ENCODE results near the gene OBSCN. TPM values are rescaled to one million over a fixed set of nuclear protein-coding genes. Genes with fewer than 3 reads are reported as not detected.

OBSCN gene
- total RNA-seq, 1 experiment from 2014 or later: 29.1 TPM

DNA sequence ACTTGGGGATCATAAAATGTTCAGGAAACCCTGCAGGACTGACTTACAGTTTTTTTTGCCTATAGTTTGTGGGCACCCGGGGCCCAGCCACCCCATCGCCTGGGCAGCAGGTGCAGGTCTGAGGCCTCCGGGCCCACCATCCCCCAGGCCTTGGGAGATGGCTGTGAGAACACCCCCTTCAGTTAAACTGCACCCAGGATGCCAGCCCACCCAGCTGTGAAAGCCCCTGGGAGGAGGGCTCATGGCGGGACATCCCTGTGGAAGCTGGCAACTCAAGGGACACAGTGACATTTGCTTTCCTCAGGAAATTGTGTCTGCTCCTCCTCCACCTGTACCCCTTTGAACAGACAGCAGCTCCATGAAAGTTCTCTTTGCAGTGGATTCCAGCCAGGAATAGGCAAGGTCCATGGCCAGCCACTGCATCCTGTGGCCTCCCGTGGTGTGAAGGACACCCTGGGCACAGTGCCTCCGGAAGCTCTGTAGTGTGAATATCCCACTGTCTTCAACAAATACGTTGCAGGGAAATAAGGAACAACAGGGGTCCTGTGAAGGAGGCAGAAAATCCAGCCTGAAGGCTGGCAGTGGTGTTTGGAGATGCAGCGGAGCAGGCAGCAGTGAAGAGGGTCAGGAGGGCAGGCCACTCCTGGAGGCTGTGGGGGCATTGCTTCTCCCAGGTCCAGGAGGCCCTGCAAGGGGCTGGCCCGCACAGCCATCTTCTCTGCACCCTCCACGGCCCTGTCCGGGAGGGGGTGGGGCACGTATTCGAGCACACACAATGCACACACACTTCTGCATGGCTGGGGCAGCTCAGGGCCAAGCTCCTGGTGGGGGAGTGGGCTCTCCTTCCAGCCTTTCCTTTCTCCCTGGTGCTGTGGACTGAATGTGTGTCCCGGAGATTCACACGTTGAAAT is 2.1 kb upstream of the OBSCN start:
- H3K4me2 ChIP-seq (ENCODE audit: low read length): no peak overlapping the region
- no peak overlapping the region for H3K4me3 ChIP-seq (ENCODE audit: low read length)
- H3K27me3 ChIP-seq (ENCODE audit: low read length): no peaks in the 10 kb centered on the region
- no peak for DNase-seq
- no peak for ATAC-seq
- H3F3A ChIP-seq (ENCODE audit: low read length, unreplicated experiment): no peaks in the 10 kb centered on the region
- no peaks in the 10 kb centered on the region for H3K79me2 ChIP-seq (ENCODE audit: low read length)
- ChIA-PET POLR2A (ENCODE audit: unreplicated experiment) (no interaction called here), CTCF (no interaction called here)
- H3K27ac ChIP-seq (ENCODE audit: low read length): no peak overlapping the region
- no peak overlapping the region for H3K9ac ChIP-seq (ENCODE audit: low read length)
- BruUV-seq (replicated peaks): no TSS peak
- intact Hi-C loops (cut with micrococcal nuclease): no loop called here
- no peaks in the 10 kb centered on the region for H3K9me3 ChIP-seq (ENCODE audit: low read length)
- no peaks in the 10 kb centered on the region for H4K20me1 ChIP-seq (ENCODE audit: low read length)
- no peaks in the 10 kb centered on the region for H3K4me1 ChIP-seq (ENCODE audit: insufficient read depth, low read length)
- no peaks in the 10 kb centered on the region for H3K9me2 ChIP-seq (replicated peaks; ENCODE audit: low read length)
- no peak overlapping the region for H2AFZ ChIP-seq (ENCODE audit: low read length)
- no peaks in the 10 kb centered on the region for H3K36me3 ChIP-seq (ENCODE audit: low read depth, low read length)
- TF ChIP-seq EZH2 (IDR thresholded peaks at IDR 0.05; ENCODE audit: low read length, unreplicated experiment) (no peak), EZH2phosphoT487 (IDR thresholded peaks at IDR 0.05; ENCODE audit: borderline replicate concordance, low read length) (no peak)
- TF ChIP-seq, protein P1, sequence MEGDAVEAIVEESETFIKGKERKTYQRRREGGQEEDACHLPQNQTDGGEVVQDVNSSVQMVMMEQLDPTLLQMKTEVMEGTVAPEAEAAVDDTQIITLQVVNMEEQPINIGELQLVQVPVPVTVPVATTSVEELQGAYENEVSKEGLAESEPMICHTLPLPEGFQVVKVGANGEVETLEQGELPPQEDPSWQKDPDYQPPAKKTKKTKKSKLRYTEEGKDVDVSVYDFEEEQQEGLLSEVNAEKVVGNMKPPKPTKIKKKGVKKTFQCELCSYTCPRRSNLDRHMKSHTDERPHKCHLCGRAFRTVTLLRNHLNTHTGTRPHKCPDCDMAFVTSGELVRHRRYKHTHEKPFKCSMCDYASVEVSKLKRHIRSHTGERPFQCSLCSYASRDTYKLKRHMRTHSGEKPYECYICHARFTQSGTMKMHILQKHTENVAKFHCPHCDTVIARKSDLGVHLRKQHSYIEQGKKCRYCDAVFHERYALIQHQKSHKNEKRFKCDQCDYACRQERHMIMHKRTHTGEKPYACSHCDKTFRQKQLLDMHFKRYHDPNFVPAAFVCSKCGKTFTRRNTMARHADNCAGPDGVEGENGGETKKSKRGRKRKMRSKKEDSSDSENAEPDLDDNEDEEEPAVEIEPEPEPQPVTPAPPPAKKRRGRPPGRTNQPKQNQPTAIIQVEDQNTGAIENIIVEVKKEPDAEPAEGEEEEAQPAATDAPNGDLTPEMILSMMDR (conservative IDR thresholded peaks at IDR 0.05; ENCODE audit: low read depth, low read length): no peak

DNA sequence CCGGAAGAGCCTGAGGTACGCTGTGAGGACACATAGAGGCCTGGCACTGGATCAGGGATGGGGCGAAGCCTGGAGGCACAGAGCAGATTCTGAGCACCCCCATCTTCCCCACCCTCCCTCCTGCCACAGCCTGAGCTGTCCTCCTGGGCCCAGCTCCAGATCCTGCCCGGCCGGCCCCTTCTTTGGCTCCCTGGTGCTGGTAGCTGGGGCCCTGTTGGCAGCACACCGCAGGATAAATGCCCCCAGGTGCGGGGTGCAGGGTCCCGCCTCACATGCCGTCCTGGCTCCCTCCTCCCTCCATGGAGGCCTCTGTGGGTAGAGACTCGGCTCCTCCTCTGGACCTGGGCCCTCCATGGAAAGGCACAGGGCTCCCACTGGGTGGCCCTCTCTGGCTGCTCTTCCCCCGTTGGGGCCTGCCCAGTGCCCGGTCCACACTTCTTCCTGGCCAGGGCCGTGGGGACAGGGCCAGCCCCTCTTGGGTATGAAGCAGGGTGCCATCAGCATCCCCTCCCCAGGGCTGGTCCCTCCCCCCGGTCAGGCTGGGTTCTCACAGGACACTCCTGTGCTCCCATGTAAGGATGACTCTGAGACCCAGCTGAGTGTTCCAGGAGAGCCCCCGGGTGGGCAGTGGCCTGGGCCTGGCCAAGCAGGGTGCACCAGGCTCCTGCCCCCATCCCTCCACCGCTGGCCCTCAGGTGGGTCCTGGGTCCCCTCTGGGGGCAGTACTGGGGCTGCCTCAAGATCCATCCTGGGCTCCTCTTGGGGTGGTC is 1.1 kb upstream of the OBSCN start:
- BruUV-seq (replicated peaks): no TSS peak
- Histone ChIP-seq H3K79me2 (ENCODE audit: low read length) (no peaks in the 10 kb centered on the region), H3F3A (ENCODE audit: low read length, unreplicated experiment) (no peaks in the 10 kb centered on the region), H3K9me2 (replicated peaks; ENCODE audit: low read length) (no peaks in the 10 kb centered on the region), H3K4me1 (ENCODE audit: insufficient read depth, low read length) (no peaks in the 10 kb centered on the region), H4K20me1 (ENCODE audit: low read length) (no peaks in the 10 kb centered on the region), H3K27ac (ENCODE audit: low read length) (no peak overlapping the region), H2AFZ (ENCODE audit: low read length) (no peak overlapping the region), H3K4me2 (ENCODE audit: low read length) (no peak overlapping the region), H3K27me3 (ENCODE audit: low read length) (no peaks in the 10 kb centered on the region), H3K4me3 (ENCODE audit: low read length) (no peak overlapping the region), H3K36me3 (ENCODE audit: low read depth, low read length) (no peaks in the 10 kb centered on the region), H3K9me3 (ENCODE audit: low read length) (no peaks in the 10 kb centered on the region), H3K9ac (ENCODE audit: low read length) (no peak overlapping the region)
- TF ChIP-seq EZH2phosphoT487 (IDR thresholded peaks at IDR 0.05; ENCODE audit: borderline replicate concordance, low read length) (no peak), EZH2 (IDR thresholded peaks at IDR 0.05; ENCODE audit: low read length, unreplicated experiment) (no peak)
- TF ChIP-seq, protein P1 (conservative IDR thresholded peaks at IDR 0.05; ENCODE audit: low read depth, low read length): no peak
- CTCF ChIA-PET: no interaction called here
- ATAC-seq (0 out of 2 replicates have a peak, but pooled peaks have one; percentile 4), DNase-seq (no peak)
- intact Hi-C loops (cut with micrococcal nuclease): no loop called here
- POLR2A ChIA-PET (ENCODE audit: unreplicated experiment): no interaction called here

Data from PC-3 (cell line).